SK-N-SH treated with all-trans-retinoic acid at 6 μM for 48 hours (cell line): Measurements from ENCODE around the gene ARFRP1.

ENCODE experiments used
- ATAC-seq: fragments of 200-7000 bp; cut with Tn5 transposase; 3 replicates; pipeline ENCODE4 v1.9.1; 2020; ENCODE audit warnings: mild to moderate bottlenecking, moderate library complexity
- ARNTL ChIP-seq: fragments of 450-650 bp; formaldehyde crosslinking; IDR thresholded peaks from 2 replicates; pipeline ENCODE4 v1.5.0; 2020; ENCODE audit warnings: low read depth, mild to moderate bottlenecking, moderate library complexity, borderline replicate concordance
- BACH2 ChIP-seq: fragments of 250-450 bp; sonication (Bioruptor Pico); IDR thresholded peaks from 2 replicates; pipeline ENCODE4 v1.9.0; 2021; ENCODE audit warnings: mild to moderate bottlenecking, borderline replicate concordance
- CSDC2 ChIP-seq: fragments of 250-450 bp; sonication (Bioruptor Pico); IDR thresholded peaks from 2 replicates; pipeline ENCODE4 v1.5.0; 2020; ENCODE audit warnings: mild to moderate bottlenecking, moderate library complexity
- ESRRG ChIP-seq: fragments of 250-450 bp; sonication (Bioruptor Pico); IDR thresholded peaks from 2 replicates; pipeline ENCODE4 v1.6.1; 2021; ENCODE audit warnings: mild to moderate bottlenecking
- GLIS3 ChIP-seq: fragments of 250-450 bp; sonication (Bioruptor Pico); IDR thresholded peaks from 2 replicates; pipeline ENCODE4 v1.5.0; 2020; ENCODE audit warnings: mild to moderate bottlenecking, moderate library complexity
- ISL1 ChIP-seq: fragments of 250-450 bp; sonication (Bioruptor Pico); IDR thresholded peaks from 2 replicates; pipeline ENCODE4 v2.1.2; 2022; ENCODE audit warnings: mild to moderate bottlenecking, moderate library complexity
- OSR1 ChIP-seq: fragments of 250-450 bp; sonication (Bioruptor Pico); IDR thresholded peaks from 2 replicates; pipeline ENCODE4 v1.8.0; 2022; ENCODE audit warnings: moderate library complexity, mild to moderate bottlenecking, inconsistent platforms
- PPARA ChIP-seq: fragments of 250-450 bp; sonication (Bioruptor Pico); IDR thresholded peaks from 2 replicates; pipeline ENCODE4 v1.5.0; 2020; ENCODE audit warnings: mild to moderate bottlenecking, borderline replicate concordance
- RARB ChIP-seq: fragments of 250-450 bp; sonication (Bioruptor Pico); IDR thresholded peaks from 2 replicates; pipeline ENCODE4 v1.8.0; 2021; ENCODE audit warnings: mild to moderate bottlenecking, moderate library complexity
- SNAI2 ChIP-seq: fragments of 250-450 bp; sonication (Bioruptor Pico); IDR thresholded peaks from 2 replicates; pipeline ENCODE4 v1.5.0; 2020; ENCODE audit warnings: mild to moderate bottlenecking, moderate library complexity
- TCF4 ChIP-seq: fragments of 250-450 bp; sonication (Bioruptor Pico); IDR thresholded peaks from 2 replicates; pipeline ENCODE4 v1.8.0; 2021; ENCODE audit warnings: mild to moderate bottlenecking, moderate library complexity, borderline replicate concordance
- TOX ChIP-seq: fragments of 250-450 bp; sonication (Bioruptor Pico); IDR thresholded peaks from 2 replicates; pipeline ENCODE4 v1.8.0; 2021; ENCODE audit warnings: mild to moderate bottlenecking, moderate library complexity, borderline replicate concordance
- ZC3H10 ChIP-seq: fragments of 250-450 bp; sonication (Bioruptor Pico); IDR thresholded peaks from 2 replicates; pipeline ENCODE4 v1.5.1; 2021; ENCODE audit warnings: mild to moderate bottlenecking, moderate library complexity
- ZFP3 ChIP-seq: fragments of 250-450 bp; sonication (Bioruptor Pico); IDR thresholded peaks from 2 replicates; pipeline ENCODE4 v1.5.0; 2020; ENCODE audit warnings: mild to moderate bottlenecking, moderate library complexity
- ZFP30 ChIP-seq: fragments of 450-650 bp; formaldehyde crosslinking; IDR thresholded peaks from 2 replicates; pipeline ENCODE4 v1.5.0; 2022; ENCODE audit warnings: mild to moderate bottlenecking, moderate library complexity
- ZNF565 ChIP-seq: fragments of 450-650 bp; formaldehyde crosslinking; conservative IDR thresholded peaks from 2 replicates; pipeline ENCODE4 v1.5.0; 2020; ENCODE audit warnings: low read depth, mild to moderate bottlenecking, moderate library complexity
- ZNF70 ChIP-seq: fragments of 450-650 bp; formaldehyde crosslinking; IDR thresholded peaks from 2 replicates; pipeline ENCODE4 v1.5.0; 2020; ENCODE audit warnings: mild to moderate bottlenecking, moderate library complexity
- ZNF8 ChIP-seq: fragments of 450-650 bp; formaldehyde crosslinking; IDR thresholded peaks from 2 replicates; pipeline ENCODE4 v1.5.0; 2020; ENCODE audit warnings: mild to moderate bottlenecking, moderate library complexity
- TF ChIP-seq, protein P1 (sequence below): fragments of 250-450 bp; sonication (Bioruptor Pico); IDR thresholded peaks from 2 replicates; pipeline ENCODE4 v1.5.1; 2021; ENCODE audit warnings: mild to moderate bottlenecking, moderate library complexity
- TF ChIP-seq, protein P2 (sequence below): fragments of 250-450 bp; sonication (Bioruptor Pico); IDR thresholded peaks from 2 replicates; pipeline ENCODE4 v1.8.0; 2020; ENCODE audit warnings: mild to moderate bottlenecking, moderate library complexity, borderline replicate concordance
- TF ChIP-seq, protein P3 (sequence below): fragments of 250-450 bp; sonication (Bioruptor Pico); IDR thresholded peaks from 2 replicates; pipeline ENCODE4 v1.5.1; 2020; ENCODE audit warnings: low read depth, mild to moderate bottlenecking, moderate library complexity
- TF ChIP-seq, protein P4 (sequence below): fragments of 250-450 bp; sonication (Bioruptor Pico); IDR thresholded peaks from 2 replicates; pipeline ENCODE4 v1.5.0; 2020; ENCODE audit warnings: mild to moderate bottlenecking, moderate library complexity

Gene ARFRP1

DNA sequence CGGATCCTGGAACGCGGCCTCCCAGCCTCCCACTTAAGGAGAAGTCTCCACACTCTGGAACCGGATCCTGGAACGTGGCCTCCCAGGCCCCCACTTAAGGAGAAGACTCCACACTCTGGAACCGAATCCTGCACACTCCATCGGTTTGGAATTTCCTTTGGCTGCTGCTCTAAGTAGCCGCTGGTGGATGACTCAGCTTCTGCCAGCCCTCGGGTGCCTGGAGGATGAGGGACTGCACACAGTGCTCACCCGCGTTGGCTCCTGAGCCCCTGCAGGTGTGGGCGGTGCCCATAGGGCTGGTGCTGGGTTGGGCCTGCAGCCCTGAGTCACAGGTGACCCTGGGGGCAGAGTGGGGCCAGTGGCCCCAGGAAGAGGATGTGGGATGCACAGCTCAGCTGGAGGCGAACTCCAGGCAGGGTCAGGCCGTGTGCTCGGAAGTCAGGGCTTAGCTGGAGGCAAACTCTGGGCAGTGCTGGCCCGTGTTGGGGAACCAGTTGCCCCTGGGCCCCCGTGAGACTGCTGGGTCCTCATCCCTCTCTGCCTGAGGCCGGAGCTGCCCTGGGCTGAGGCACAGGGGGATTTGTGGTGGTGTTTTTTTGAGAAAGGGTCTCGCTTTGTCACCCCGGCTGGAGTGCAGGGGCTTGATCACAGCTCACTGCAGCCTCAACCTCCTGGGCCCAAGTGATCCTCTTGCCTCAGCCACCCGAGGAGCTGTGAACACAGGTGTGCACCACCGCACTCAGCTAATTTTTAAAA lies 25.2 kb downstream of the ARFRP1 start:
- TF ChIP-seq SNAI2 (CRISPR knock-in tag) = no peak
- TF ChIP-seq, protein P1, sequence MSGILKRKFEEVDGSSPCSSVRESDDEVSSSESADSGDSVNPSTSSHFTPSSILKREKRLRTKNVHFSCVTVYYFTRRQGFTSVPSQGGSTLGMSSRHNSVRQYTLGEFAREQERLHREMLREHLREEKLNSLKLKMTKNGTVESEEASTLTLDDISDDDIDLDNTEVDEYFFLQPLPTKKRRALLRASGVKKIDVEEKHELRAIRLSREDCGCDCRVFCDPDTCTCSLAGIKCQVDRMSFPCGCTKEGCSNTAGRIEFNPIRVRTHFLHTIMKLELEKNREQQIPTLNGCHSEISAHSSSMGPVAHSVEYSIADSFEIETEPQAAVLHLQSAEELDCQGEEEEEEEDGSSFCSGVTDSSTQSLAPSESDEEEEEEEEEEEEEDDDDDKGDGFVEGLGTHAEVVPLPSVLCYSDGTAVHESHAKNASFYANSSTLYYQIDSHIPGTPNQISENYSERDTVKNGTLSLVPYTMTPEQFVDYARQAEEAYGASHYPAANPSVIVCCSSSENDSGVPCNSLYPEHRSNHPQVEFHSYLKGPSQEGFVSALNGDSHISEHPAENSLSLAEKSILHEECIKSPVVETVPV (CRISPR knock-in tag) = no peak
- TF ChIP-seq, protein P2, sequence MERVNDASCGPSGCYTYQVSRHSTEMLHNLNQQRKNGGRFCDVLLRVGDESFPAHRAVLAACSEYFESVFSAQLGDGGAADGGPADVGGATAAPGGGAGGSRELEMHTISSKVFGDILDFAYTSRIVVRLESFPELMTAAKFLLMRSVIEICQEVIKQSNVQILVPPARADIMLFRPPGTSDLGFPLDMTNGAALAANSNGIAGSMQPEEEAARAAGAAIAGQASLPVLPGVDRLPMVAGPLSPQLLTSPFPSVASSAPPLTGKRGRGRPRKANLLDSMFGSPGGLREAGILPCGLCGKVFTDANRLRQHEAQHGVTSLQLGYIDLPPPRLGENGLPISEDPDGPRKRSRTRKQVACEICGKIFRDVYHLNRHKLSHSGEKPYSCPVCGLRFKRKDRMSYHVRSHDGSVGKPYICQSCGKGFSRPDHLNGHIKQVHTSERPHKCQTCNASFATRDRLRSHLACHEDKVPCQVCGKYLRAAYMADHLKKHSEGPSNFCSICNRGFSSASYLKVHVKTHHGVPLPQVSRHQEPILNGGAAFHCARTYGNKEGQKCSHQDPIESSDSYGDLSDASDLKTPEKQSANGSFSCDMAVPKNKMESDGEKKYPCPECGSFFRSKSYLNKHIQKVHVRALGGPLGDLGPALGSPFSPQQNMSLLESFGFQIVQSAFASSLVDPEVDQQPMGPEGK (CRISPR knock-in tag) = no peak
- no peak for TF ChIP-seq GLIS3 (CRISPR knock-in tag)
- TF ChIP-seq ZFP30 = no peak
- TF ChIP-seq ZNF565 (CRISPR knock-in tag) = no peak
- TF ChIP-seq, protein P3, sequence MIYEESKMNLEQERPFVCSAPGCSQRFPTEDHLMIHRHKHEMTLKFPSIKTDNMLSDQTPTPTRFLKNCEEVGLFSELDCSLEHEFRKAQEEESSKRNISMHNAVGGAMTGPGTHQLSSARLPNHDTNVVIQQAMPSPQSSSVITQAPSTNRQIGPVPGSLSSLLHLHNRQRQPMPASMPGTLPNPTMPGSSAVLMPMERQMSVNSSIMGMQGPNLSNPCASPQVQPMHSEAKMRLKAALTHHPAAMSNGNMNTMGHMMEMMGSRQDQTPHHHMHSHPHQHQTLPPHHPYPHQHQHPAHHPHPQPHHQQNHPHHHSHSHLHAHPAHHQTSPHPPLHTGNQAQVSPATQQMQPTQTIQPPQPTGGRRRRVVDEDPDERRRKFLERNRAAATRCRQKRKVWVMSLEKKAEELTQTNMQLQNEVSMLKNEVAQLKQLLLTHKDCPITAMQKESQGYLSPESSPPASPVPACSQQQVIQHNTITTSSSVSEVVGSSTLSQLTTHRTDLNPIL (CRISPR knock-in tag) = no peak
- TF ChIP-seq ARNTL (CRISPR knock-in tag) = no peak
- no peak for TF ChIP-seq ESRRG (CRISPR knock-in tag)
- no peak for TF ChIP-seq TOX (CRISPR knock-in tag)
- TF ChIP-seq ISL1 = no peak
- TF ChIP-seq, protein P4, sequence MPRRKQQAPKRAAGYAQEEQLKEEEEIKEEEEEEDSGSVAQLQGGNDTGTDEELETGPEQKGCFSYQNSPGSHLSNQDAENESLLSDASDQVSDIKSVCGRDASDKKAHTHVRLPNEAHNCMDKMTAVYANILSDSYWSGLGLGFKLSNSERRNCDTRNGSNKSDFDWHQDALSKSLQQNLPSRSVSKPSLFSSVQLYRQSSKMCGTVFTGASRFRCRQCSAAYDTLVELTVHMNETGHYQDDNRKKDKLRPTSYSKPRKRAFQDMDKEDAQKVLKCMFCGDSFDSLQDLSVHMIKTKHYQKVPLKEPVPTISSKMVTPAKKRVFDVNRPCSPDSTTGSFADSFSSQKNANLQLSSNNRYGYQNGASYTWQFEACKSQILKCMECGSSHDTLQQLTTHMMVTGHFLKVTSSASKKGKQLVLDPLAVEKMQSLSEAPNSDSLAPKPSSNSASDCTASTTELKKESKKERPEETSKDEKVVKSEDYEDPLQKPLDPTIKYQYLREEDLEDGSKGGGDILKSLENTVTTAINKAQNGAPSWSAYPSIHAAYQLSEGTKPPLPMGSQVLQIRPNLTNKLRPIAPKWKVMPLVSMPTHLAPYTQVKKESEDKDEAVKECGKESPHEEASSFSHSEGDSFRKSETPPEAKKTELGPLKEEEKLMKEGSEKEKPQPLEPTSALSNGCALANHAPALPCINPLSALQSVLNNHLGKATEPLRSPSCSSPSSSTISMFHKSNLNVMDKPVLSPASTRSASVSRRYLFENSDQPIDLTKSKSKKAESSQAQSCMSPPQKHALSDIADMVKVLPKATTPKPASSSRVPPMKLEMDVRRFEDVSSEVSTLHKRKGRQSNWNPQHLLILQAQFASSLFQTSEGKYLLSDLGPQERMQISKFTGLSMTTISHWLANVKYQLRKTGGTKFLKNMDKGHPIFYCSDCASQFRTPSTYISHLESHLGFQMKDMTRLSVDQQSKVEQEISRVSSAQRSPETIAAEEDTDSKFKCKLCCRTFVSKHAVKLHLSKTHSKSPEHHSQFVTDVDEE = no peak
- no peak for TF ChIP-seq OSR1 (CRISPR knock-in tag)
- no peak for TF ChIP-seq CSDC2
- TF ChIP-seq RARB (CRISPR knock-in tag) = no peak
- TF ChIP-seq ZFP3 (CRISPR knock-in tag) = no peak
- TF ChIP-seq ZNF8 = no peak
- TF ChIP-seq PPARA = no peak
- ATAC-seq = peak; percentile 97

DNA sequence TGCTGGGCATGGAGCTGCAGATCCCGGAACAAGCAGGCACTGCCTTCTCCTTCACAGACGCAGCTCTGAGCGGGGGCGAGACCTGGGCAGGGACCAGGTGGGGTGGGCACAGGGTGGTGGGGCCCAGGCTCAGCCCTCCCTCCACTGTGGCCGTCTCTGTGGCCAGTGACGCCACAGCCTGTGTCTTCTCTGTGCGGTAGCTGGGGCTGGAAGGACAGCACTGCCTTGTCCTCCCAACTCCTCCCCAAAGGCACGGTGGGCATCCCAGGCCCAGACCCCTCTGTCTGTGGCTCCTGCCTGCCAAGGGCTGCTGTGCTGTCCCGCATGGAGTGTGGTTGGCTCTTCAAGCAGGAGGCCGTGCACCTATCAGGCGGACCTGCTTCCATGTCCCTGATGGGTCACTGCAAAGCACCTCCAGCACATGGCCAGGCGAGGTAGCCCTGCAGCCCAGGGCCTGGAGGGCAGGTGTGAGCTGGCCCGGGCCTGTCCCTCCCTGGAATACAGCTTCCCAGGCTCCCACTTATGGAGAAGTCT lies 26.1 kb downstream of the ARFRP1 start:
- no peak for TF ChIP-seq ZNF70 (CRISPR knock-in tag)
- TF ChIP-seq ZFP3 (CRISPR knock-in tag) = no peak
- TF ChIP-seq, protein P2 (CRISPR knock-in tag) = no peak
- TF ChIP-seq, protein P4 = no peak
- no peak for TF ChIP-seq RARB (CRISPR knock-in tag)
- no peak for TF ChIP-seq ISL1
- TF ChIP-seq TOX (CRISPR knock-in tag) = no peak
- no peak for TF ChIP-seq ESRRG (CRISPR knock-in tag)
- TF ChIP-seq PPARA = no peak
- TF ChIP-seq ZNF8 = no peak
- no peak for TF ChIP-seq ZC3H10 (CRISPR knock-in tag)
- no peak for TF ChIP-seq BACH2
- TF ChIP-seq, protein P1 (CRISPR knock-in tag) = no peak
- no peak for TF ChIP-seq CSDC2
- no peak for TF ChIP-seq ZNF565 (CRISPR knock-in tag)
- no peak for TF ChIP-seq ZFP30
- no peak for TF ChIP-seq TCF4 (CRISPR knock-in tag)
- TF ChIP-seq GLIS3 (CRISPR knock-in tag) = no peak
- TF ChIP-seq, all 23 proteins: peak for 0
- ATAC-seq = no peak
